ENCODE measurements around the gene REV3L. TPM values are rescaled to one million over a fixed set of nuclear protein-coding genes. Genes with fewer than 3 reads are reported as not detected.
A peak's percentile ranks its signal among the peaks of the same experiment; 100 is the strongest.

The REV3L gene
- total RNA-seq, 1 experiment from 2014 or later = 25.3 TPM

DNA sequence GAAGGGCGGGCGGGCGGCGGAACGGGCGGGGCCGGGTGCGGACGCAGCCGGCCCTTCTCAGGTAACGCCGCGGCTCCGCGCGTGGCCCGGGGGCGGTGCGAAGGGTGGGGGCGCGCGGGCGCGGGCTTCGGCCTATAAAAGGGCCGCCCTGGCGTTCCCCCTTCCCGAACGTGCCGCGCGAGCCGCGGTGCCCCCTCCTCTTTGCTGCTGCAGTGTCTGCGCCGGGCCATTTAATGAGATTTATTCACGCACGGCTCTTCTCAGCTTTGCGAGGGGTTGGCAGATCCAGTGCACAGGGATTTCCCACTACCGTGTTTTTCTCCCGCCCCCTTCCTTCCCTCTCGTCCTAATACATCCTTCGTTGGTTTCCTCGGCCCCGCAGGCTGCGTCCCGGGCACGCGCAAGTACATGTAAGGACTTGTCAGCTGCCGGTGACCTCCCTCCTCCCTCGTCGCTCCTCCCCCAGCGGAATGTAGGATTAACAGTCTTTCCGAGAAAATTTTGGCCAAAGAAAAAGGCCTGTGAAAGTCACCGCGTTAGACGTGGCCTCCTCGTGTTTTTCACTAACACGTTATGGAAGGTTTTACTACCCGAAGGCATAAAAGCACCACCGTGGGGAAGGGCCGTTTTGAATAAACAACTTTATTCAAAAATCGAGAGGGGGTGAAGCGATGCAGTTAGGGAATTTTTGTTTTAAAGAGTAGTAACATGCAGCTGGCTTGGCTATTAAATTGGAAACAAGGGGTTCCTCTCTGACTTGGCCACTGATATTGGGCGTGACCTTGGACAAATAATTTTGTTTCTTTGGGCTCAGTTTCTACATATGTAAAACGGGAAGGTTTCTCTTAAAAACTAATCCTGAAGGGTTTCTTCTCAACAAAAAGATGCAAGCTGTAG lies 966 bp upstream of the REV3L start:
- TSS peak; percentile 88 for BruUV-seq (replicated peaks)
- Histone ChIP-seq H3K79me2 (ENCODE audit: low read length) (peaks cover 68% of the 10 kb centered on the region), H3K4me3 (ENCODE audit: low read length) (peak overlapping the region; percentile 96), H3K4me2 (ENCODE audit: low read length) (peak overlapping the region; percentile 87), H3F3A (ENCODE audit: low read length, unreplicated experiment) (no peaks in the 10 kb centered on the region), H3K9me3 (ENCODE audit: low read length) (no peaks in the 10 kb centered on the region), H4K20me1 (ENCODE audit: low read length) (peaks cover 5% of the 10 kb centered on the region; the same call in 1 of the 2 replicates), H3K9ac (ENCODE audit: low read length) (peak overlapping the region; percentile 88), H3K27ac (ENCODE audit: low read length) (peak overlapping the region; percentile 83), H3K27me3 (ENCODE audit: low read length) (no peaks in the 10 kb centered on the region), H2AFZ (ENCODE audit: low read length) (peak overlapping the region; percentile 84), H3K4me1 (ENCODE audit: insufficient read depth, low read length) (peaks cover 22% of the 10 kb centered on the region), H3K36me3 (ENCODE audit: low read depth, low read length) (no peaks in the 10 kb centered on the region), H3K9me2 (replicated peaks; ENCODE audit: low read length) (no peaks in the 10 kb centered on the region)
- ChIA-PET POLR2A (ENCODE audit: unreplicated experiment) (no interaction called here), CTCF (no interaction called here)
- peak; percentile 63 for TF ChIP-seq EZH2phosphoT487 (IDR thresholded peaks at IDR 0.05; ENCODE audit: borderline replicate concordance, low read length)
- TF ChIP-seq, protein P1, sequence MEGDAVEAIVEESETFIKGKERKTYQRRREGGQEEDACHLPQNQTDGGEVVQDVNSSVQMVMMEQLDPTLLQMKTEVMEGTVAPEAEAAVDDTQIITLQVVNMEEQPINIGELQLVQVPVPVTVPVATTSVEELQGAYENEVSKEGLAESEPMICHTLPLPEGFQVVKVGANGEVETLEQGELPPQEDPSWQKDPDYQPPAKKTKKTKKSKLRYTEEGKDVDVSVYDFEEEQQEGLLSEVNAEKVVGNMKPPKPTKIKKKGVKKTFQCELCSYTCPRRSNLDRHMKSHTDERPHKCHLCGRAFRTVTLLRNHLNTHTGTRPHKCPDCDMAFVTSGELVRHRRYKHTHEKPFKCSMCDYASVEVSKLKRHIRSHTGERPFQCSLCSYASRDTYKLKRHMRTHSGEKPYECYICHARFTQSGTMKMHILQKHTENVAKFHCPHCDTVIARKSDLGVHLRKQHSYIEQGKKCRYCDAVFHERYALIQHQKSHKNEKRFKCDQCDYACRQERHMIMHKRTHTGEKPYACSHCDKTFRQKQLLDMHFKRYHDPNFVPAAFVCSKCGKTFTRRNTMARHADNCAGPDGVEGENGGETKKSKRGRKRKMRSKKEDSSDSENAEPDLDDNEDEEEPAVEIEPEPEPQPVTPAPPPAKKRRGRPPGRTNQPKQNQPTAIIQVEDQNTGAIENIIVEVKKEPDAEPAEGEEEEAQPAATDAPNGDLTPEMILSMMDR (conservative IDR thresholded peaks at IDR 0.05; ENCODE audit: low read depth, low read length) = no peak
- DNase-seq (peak; percentile 82), ATAC-seq (peak; percentile 63)
- intact Hi-C loops (cut with micrococcal nuclease) = loop anchor here (1.0 to 10.0 kb wide), 4 partner anchors 102 to 561 kb away; partner anchors contain the start of gene TRAF3IP2

DNA sequence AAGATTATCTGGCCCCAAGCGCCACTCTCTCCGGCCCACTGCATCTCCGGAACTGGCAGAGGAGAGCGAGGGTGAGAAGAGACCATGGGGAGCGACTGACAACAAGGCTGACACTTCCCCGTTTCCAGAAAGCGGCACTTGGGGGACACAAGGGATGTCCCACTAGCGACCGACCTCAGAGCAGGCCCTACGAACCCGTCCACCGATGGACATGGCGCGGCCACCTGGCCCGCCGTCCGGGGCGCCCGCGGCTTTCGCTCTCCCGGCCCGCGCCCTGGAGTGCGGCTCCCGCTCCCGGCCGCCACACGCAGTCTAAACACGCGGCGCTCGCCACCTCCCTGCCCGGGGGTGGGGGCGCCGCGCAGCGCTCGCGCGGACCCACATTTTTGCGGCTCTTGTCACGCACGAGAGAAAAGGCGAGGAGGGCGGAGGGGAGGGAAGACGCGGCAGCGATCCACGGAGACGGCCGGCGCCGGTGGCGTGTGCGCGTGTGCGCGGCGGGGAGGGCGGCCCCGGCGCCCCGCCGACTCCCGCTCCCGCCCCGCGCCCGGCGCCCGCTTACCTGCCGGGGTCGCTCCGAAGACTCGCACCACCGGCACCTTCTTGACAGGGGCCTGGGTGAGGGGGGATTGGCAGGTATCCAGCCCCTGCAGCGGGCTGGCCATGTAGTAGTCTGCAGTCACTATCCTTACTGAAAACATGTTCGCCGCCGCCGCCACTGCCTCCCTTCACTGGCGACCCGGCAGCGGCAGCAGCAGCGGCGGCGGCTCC lies 645 bp downstream of the REV3L start:
- peak overlapping the region; percentile 87 for H3K4me2 ChIP-seq (ENCODE audit: low read length)
- H3K9ac ChIP-seq (ENCODE audit: low read length) = peak overlapping the region; percentile 88
- peaks cover 82% of the 10 kb centered on the region for H3K79me2 ChIP-seq (ENCODE audit: low read length)
- no peaks in the 10 kb centered on the region for H3K9me2 ChIP-seq (replicated peaks; ENCODE audit: low read length)
- ChIA-PET POLR2A (ENCODE audit: unreplicated experiment) (interaction anchor here (0.7 to 1.1 kb wide), 2 partner anchors 95 to 535 kb away, joined by 3 to 12 read pairs; no protein-coding TSS in a partner anchor), CTCF (no interaction called here)
- no peak for TF ChIP-seq EZH2phosphoT487 (IDR thresholded peaks at IDR 0.05; ENCODE audit: borderline replicate concordance, low read length)
- no peak for TF ChIP-seq EZH2 (IDR thresholded peaks at IDR 0.05; ENCODE audit: low read length, unreplicated experiment)
- TF ChIP-seq, protein P1 (conservative IDR thresholded peaks at IDR 0.05; ENCODE audit: low read depth, low read length) = no peak
- no peaks in the 10 kb centered on the region for H3F3A ChIP-seq (ENCODE audit: low read length, unreplicated experiment)
- peak; percentile 18 for DNase-seq
- peaks cover 5% of the 10 kb centered on the region; the same call in 1 of the 2 replicates for H4K20me1 ChIP-seq (ENCODE audit: low read length)
- peaks cover 37% of the 10 kb centered on the region for H3K4me1 ChIP-seq (ENCODE audit: insufficient read depth, low read length)
- intact Hi-C loops (cut with micrococcal nuclease) = loop anchor here (5.0 to 10.0 kb wide), 3 partner anchors 100 to 562 kb away; no protein-coding TSS in a partner anchor
- no peaks in the 10 kb centered on the region for H3K27me3 ChIP-seq (ENCODE audit: low read length)
- H3K27ac ChIP-seq (ENCODE audit: low read length) = peak overlapping the region; percentile 83
- peak overlapping the region; percentile 96 for H3K4me3 ChIP-seq (ENCODE audit: low read length)
- H2AFZ ChIP-seq (ENCODE audit: low read length) = peak overlapping the region; percentile 84
- ATAC-seq = peak; percentile 8
- H3K36me3 ChIP-seq (ENCODE audit: low read depth, low read length) = no peaks in the 10 kb centered on the region
- BruUV-seq (replicated peaks) = no TSS peak
- no peaks in the 10 kb centered on the region for H3K9me3 ChIP-seq (ENCODE audit: low read length)

Measured in PC-3 (cell line).